ENCODE data around the gene PLCB4.
A peak's percentile ranks its signal among the peaks of the same experiment; 100 is the strongest.

The PLCB4 gene

DNA sequence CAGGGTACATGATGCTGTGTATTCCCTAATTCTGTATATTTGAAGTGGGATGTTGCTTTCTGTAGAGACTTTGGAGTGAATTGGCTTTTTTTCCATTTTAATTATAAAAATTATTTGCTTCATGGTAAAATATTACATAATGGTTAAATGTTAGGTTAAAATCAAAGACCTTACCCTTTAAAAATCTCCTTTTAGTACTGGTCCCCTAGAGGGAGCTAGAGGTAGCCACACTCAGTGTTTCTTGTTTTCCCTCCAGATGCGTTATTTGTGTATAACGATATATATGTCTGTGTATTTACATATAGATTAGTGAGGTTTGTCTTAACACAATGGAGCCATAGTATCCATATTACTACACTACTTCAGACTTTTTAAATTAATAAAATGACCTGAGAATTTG, 146.7 kb downstream of the PLCB4 start:
- H3K27me3 ChIP-seq: no peaks in the 10 kb centered on the region
- no peaks in the 10 kb centered on the region for H3K9me3 ChIP-seq
- H3K27ac ChIP-seq: no peak overlapping the region
- intact Hi-C loops (cut with DNase I; ENCODE audit: low total_unique reads): no loop called here
- H3K4me3 ChIP-seq: no peak overlapping the region
- no peak for DNase-seq
- no peaks in the 10 kb centered on the region for H3K36me3 ChIP-seq
- no peak for TF ChIP-seq CTCF (IDR thresholded peaks at IDR 0.05)
- peaks cover 0 to 20% (median 10%) of the 10 kb centered on the region in 4 donors for H3K4me1 ChIP-seq

DNA sequence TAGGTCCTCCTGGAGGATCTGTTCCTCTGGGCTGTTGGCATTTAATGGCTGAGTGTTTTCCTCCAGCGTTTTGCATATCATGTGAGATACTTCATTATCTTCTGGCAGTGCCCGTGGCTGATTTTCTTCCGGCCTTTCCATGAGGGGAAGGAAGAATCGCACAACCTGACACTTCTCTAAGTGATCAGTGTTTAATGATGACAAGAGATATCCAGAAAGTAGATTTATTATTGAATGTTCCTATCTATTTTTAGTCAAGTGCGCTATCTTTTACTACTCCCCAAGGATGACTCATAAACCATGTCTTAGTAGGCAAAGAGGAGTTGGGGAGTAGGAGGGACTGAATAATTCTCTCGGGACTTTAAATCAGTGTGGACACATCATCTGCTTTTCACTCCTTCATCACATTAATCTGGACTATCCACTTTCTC, 149.7 kb downstream of the PLCB4 start:
- peak overlapping the region; percentile 36 to 38 for H3K27ac ChIP-seq
- H3K27me3 ChIP-seq: no peaks in the 10 kb centered on the region
- H3K4me3 ChIP-seq: no peak overlapping the region
- no peak for DNase-seq
- intact Hi-C loops (cut with DNase I; ENCODE audit: low total_unique reads): no loop called here
- H3K36me3 ChIP-seq: no peaks in the 10 kb centered on the region
- no peaks in the 10 kb centered on the region for H3K9me3 ChIP-seq
- TF ChIP-seq CTCF (IDR thresholded peaks at IDR 0.05): no peak
- peaks cover 0 to 27% (median 10%) of the 10 kb centered on the region in 4 donors for H3K4me1 ChIP-seq

DNA sequence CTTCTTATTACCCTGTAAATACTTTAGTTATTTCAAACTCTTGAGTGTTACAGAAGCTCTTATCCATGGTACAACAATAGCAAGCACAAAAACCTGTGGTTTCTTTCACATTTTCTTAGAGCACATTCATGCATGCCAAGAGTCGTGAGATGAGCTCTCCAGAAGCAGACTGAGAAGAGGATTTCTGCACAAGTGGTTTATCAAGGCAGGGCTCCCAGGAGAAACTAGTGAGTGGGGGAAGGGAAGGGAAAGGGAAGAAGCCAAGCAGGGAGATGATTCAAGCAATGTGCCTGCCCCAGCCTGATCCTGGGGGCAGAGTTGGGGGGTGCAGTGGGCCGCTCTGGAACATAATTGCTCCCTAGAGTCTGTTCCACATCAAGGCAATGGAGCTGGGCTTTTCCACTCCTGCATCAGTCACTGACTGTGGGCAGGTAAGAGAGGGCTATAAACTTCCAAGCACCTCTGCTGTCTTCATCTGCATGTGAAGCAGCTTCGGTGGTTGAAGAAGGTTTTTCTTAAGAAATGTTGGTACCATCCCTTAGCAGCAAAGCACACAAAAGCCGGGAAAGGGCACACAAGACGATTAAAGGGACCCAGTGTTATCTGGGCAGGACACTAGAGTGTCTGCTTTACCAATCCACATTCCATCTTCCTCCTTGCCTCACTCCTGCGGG, 152.1 kb downstream of the PLCB4 start:
- Histone ChIP-seq H3K27me3 (no peaks in the 10 kb centered on the region), H3K9me3 (no peaks in the 10 kb centered on the region), H3K27ac (no peak overlapping the region), H3K36me3 (no peaks in the 10 kb centered on the region), H3K4me3 (no peak overlapping the region), H3K4me1 (peaks cover 0 to 33% (median 10%) of the 10 kb centered on the region in 4 donors)
- intact Hi-C loops (cut with DNase I; ENCODE audit: low total_unique reads): no loop called here
- TF ChIP-seq CTCF (IDR thresholded peaks at IDR 0.05): no peak
- no peak for DNase-seq

GRCh38 chr20:9223296-9223695, 154.4 kb downstream of the PLCB4 start:
- Histone ChIP-seq H3K9me3 (no peaks in the 10 kb centered on the region), H3K4me3 (no peak overlapping the region), H3K27me3 (no peaks in the 10 kb centered on the region), H3K36me3 (no peaks in the 10 kb centered on the region), H3K4me1 (peaks cover 0 to 33% (median 6%) of the 10 kb centered on the region in 4 donors), H3K27ac (no peak overlapping the region)
- no peak for TF ChIP-seq CTCF (IDR thresholded peaks at IDR 0.05)
- intact Hi-C loops (cut with DNase I; ENCODE audit: low total_unique reads): no loop called here
- DNase-seq: no peak

DNA sequence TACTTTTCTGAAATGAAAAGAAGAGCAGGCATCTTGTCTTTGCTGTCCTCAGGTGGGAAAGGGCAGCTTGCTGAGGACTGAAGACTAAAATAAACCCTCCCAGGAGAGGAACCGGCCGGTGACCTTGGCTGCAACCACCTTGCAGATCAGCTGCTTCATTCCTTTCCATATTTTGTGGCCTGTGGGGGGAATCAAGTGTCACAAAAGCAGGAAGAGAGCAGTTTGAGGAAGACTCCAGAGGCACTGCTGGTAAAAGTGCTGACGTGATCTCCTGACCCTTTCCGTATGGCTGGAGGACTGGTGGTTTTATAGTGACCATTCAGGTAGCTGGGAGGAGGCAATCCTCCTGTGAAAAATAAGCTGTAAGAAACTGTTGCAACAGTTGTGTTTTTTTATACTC, 157.0 kb downstream of the PLCB4 start:
- Histone ChIP-seq H3K27ac (no peak overlapping the region), H3K9me3 (no peaks in the 10 kb centered on the region), H3K4me1 (peaks cover 0 to 28% (median 2%) of the 10 kb centered on the region in 4 donors), H3K27me3 (no peaks in the 10 kb centered on the region), H3K36me3 (no peaks in the 10 kb centered on the region), H3K4me3 (no peak overlapping the region)
- no peak for DNase-seq
- no peak for TF ChIP-seq CTCF (IDR thresholded peaks at IDR 0.05)
- intact Hi-C loops (cut with DNase I; ENCODE audit: low total_unique reads): no loop called here
